Measurements from ENCODE around the gene TMCO4. TPM values are rescaled to one million over a fixed set of nuclear protein-coding genes. Genes with fewer than 3 reads are reported as not detected.

Gene TMCO4
- total and polyA plus RNA-seq, 10 of the 15 experiments (the other 5 are each of a cell fraction or from before 2014, with no cell fraction given), result 2.4 to 20.8 (median 13.0) TPM

- TF ChIP-seq ZNF207 (IDR thresholded peaks at IDR 0.05; ENCODE audit: borderline replicate concordance) (no peak), E4F1 (IDR thresholded peaks at IDR 0.05; ENCODE audit: borderline replicate concordance, partially characterized antibody) (no peak), DPF2 (IDR thresholded peaks at IDR 0.05) (no peak), BCLAF1 (IDR thresholded peaks at IDR 0.05) (no peak), SREBF2 (IDR thresholded peaks at IDR 0.05; ENCODE audit: low read length) (no peak), NFYA (IDR thresholded peaks at IDR 0.05; ENCODE audit: borderline replicate concordance, low read depth, low read length) (no peak)
- TF ChIP-seq, protein P1, sequence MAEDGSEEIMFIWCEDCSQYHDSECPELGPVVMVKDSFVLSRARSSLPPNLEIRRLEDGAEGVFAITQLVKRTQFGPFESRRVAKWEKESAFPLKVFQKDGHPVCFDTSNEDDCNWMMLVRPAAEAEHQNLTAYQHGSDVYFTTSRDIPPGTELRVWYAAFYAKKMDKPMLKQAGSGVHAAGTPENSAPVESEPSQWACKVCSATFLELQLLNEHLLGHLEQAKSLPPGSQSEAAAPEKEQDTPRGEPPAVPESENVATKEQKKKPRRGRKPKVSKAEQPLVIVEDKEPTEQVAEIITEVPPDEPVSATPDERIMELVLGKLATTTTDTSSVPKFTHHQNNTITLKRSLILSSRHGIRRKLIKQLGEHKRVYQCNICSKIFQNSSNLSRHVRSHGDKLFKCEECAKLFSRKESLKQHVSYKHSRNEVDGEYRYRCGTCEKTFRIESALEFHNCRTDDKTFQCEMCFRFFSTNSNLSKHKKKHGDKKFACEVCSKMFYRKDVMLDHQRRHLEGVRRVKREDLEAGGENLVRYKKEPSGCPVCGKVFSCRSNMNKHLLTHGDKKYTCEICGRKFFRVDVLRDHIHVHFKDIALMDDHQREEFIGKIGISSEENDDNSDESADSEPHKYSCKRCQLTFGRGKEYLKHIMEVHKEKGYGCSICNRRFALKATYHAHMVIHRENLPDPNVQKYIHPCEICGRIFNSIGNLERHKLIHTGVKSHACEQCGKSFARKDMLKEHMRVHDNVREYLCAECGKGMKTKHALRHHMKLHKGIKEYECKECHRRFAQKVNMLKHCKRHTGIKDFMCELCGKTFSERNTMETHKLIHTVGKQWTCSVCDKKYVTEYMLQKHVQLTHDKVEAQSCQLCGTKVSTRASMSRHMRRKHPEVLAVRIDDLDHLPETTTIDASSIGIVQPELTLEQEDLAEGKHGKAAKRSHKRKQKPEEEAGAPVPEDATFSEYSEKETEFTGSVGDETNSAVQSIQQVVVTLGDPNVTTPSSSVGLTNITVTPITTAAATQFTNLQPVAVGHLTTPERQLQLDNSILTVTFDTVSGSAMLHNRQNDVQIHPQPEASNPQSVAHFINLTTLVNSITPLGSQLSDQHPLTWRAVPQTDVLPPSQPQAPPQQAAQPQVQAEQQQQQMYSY (CRISPR knock-in tag; IDR thresholded peaks at IDR 0.05), result no peak
Measured at GRCh38 chr1:19776933-19777332, 22.8 kb downstream of the TMCO4 start (continued).
